Stimulated activated CD8-positive, alpha-beta memory T cell treated with anti-CD3 and anti-CD28 coated beads, Interleukin-15, amount 100 ng/mL, for 1 hour (primary cell): ENCODE data around the gene BBIP1.
"Not testable (repeated sequence)": the region's sequence is repeated elsewhere in the genome, so short reads cannot be mapped to it uniquely, and the experiment has no call there.

Experiments
- DNase-seq: peaks from one replicate; pipeline ENCODE4 v3.0.0-alpha.2; 2020; ENCODE audit warnings: low read depth

Gene BBIP1

GRCh38 chr10:110923856-110924493 lies 5.0 kb upstream of the BBIP1 start:
- DNase-seq: no peak

GRCh38 chr10:110919971-110920881 lies 1.2 kb upstream of the BBIP1 start:
- no peak for DNase-seq

- DNase-seq: peak; percentile 93
Measured at GRCh38 chr10:110919349-110919931, 460 bp upstream of the BBIP1 start, which contains the start of gene SHOC2. SHOC2 (plus strand) TSS chr10:110919604; CDS start chr10:110964359, 44,755 bp downstream.

- DNase-seq: peak; percentile 71
Measured at GRCh38 chr10:110918269-110918642, 724 bp downstream of the BBIP1 start.

- no peak for DNase-seq
Measured at GRCh38 chr10:110916554-110917346, 2.2 kb downstream of the BBIP1 start.

- not testable (repeated sequence) for DNase-seq
Measured at GRCh38 chr10:110915600-110915999, 3.4 kb downstream of the BBIP1 start.

GRCh38 chr10:110915035-110915434 lies 3.9 kb downstream of the BBIP1 start:
- DNase-seq: no peak

- no peak for DNase-seq
Measured at GRCh38 chr10:110914431-110914830, 4.5 kb downstream of the BBIP1 start.

- DNase-seq: no peak
Measured at GRCh38 chr10:110912374-110912773, 6.6 kb downstream of the BBIP1 start.

- DNase-seq: no peak
Measured at GRCh38 chr10:110910138-110910537, 8.8 kb downstream of the BBIP1 start.

- DNase-seq: no peak
Measured at GRCh38 chr10:110903280-110904278, 15.4 kb downstream of the BBIP1 start.

- no peak for DNase-seq
Measured at GRCh38 chr10:110901954-110902819, 16.8 kb downstream of the BBIP1 start.

- no peak for DNase-seq
Measured at GRCh38 chr10:110900983-110901382, 18.0 kb downstream of the BBIP1 start.

GRCh38 chr10:110898391-110898790 lies 20.6 kb downstream of the BBIP1 start:
- DNase-seq: no peak

GRCh38 chr10:110897184-110897583 lies 21.8 kb downstream of the BBIP1 start:
- DNase-seq: no peak

GRCh38 chr10:110893559-110894179 lies 25.3 kb downstream of the BBIP1 start:
- no peak for DNase-seq

- DNase-seq: no peak
Measured at GRCh38 chr10:110892602-110893288, 26.2 kb downstream of the BBIP1 start.

- DNase-seq: no peak
Measured at GRCh38 chr10:110887560-110887959, 31.4 kb downstream of the BBIP1 start.
